HCT116 (cell line): ENCODE data around the gene OR4E1.

ENCODE experiments used
- CBX3 ChIP-seq: IDR thresholded peaks from 2 replicates; pipeline ENCODE4 v1.6.1; 2012; ENCODE audit warnings: low read depth
- CEBPB ChIP-seq: IDR thresholded peaks from 2 replicates; pipeline ENCODE4 v1.6.1; 2012; ENCODE audit warnings: low read depth
- CTCF ChIP-seq, 3 experiments: fragments of 200-600 bp in 1 of 3; sonication (generic) in 1 of 3; IDR thresholded peaks in 2 of 3; conservative IDR thresholded peaks in 1 of 3; 2 replicates each; pipeline ENCODE4 v1.5.1; 2012 to 2017; ENCODE audit warnings: low read depth in 2 of 3, low read length in 2 of 3, antibody characterized with exemption in 1 of 3, borderline replicate concordance in 1 of 3, control low read depth in 1 of 3, mild to moderate bottlenecking in 1 of 3, mixed read lengths in 1 of 3, mixed run types in 1 of 3, moderate library complexity in 1 of 3; ENCODE audit not compliant: insufficient read depth in 1 of 3
- POLR2A ChIP-seq: IDR thresholded peaks from 2 replicates; pipeline ENCODE4 v1.7.0; 2011; ENCODE audit warnings: borderline replicate concordance; ENCODE audit not compliant: insufficient read depth, insufficient read length; ENCODE audit errors: extremely low read depth
- RAD21 ChIP-seq: IDR thresholded peaks from 2 replicates; pipeline ENCODE4 v1.6.1; 2012; ENCODE audit warnings: low read depth, mild to moderate bottlenecking
- REST ChIP-seq: IDR thresholded peaks from 2 replicates; pipeline ENCODE4 v1.6.1; 2012; ENCODE audit warnings: low read depth
- SIN3A ChIP-seq: IDR thresholded peaks from 2 replicates; pipeline ENCODE4 v1.6.1; 2012; ENCODE audit warnings: low read depth
- YY1 ChIP-seq: IDR thresholded peaks from 2 replicates; pipeline ENCODE4 v1.6.1; 2011; ENCODE audit warnings: low read length, low read depth, moderate library complexity, mild to moderate bottlenecking; ENCODE audit not compliant: insufficient replicate concordance; ENCODE audit errors: extremely low read depth
- ZBTB33 ChIP-seq: IDR thresholded peaks from 2 replicates; pipeline ENCODE4 v1.6.1; 2011; ENCODE audit warnings: mild to moderate bottlenecking, low read length, moderate library complexity; ENCODE audit not compliant: insufficient replicate concordance; ENCODE audit errors: extremely low read depth

GRCh38 chr14:21647380-21647779, 26.2 kb downstream of the OR4E1 start:
- no peak for TF ChIP-seq POLR2A
- no peak for TF ChIP-seq SIN3A
- TF ChIP-seq CTCF (IDR thresholded peaks at IDR 0.05 in 2 of 3, conservative IDR thresholded peaks at IDR 0.05 in 1 of 3; ENCODE audit: borderline replicate concordance in 1 of 3, insufficient read depth in 1 of 3, low read depth in 2 of 3, low read length in 2 of 3): no peak
- TF ChIP-seq CEBPB: no peak
- TF ChIP-seq YY1: no peak
- no peak for TF ChIP-seq CBX3
- TF ChIP-seq RAD21: no peak
- TF ChIP-seq ZBTB33: no peak
- TF ChIP-seq REST: no peak
